HG03439 (cell line): Measurements from ENCODE around the gene FAM228B.
"Not testable (repeated sequence)": the region's sequence is repeated elsewhere in the genome, so short reads cannot be mapped to it uniquely, and the experiment has no call there.

ENCODE experiments used
- ATAC-seq: cut with Tn5 transposase; IDR thresholded peaks from one replicate; pipeline ENCODE4 v1.9.1; 2021; ENCODE audit warnings: mild to moderate bottlenecking, moderate library complexity; ENCODE audit not compliant: unreplicated experiment

The FAM228B gene

DNA sequence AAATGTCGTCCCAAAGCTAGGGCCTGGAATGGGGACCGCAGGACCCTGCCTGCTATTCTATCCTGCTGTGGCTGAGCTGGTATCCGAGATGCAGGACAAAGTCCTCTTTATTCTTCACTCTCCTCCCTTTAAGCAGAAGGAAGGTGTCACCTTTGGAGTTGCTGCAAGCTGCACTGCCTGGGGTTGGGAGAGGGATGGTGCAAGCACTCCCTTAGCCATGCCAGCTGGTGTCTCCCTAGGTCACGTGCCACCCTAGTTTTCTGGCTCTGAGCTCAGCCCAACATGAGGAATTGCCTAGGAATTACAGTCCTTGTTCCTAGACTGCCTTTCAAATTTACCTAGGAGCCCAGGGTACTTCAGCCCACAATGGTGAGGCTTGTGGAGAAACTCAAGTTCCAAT lies 30.2 kb downstream of the FAM228B start:
- no peak for ATAC-seq

DNA sequence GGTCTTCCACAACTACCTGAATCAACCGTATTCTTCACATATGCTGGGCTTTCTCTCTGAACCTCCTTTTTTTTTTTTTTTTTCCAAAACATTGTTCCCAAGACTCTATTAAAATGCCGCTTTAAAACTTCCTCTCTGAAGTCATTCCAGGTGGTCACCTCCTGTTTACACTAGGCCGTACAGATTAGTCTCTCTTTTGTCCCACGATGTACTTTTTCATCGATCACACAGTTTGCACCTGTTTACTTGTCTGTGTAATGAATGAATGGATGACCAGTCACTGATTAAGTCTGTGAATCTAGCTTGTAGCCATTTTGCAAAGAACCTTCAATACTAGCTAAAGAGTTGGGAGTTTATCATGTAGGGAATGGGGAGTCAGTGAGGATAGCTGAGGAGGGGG lies 34.9 kb downstream of the FAM228B start:
- no peak for ATAC-seq

DNA sequence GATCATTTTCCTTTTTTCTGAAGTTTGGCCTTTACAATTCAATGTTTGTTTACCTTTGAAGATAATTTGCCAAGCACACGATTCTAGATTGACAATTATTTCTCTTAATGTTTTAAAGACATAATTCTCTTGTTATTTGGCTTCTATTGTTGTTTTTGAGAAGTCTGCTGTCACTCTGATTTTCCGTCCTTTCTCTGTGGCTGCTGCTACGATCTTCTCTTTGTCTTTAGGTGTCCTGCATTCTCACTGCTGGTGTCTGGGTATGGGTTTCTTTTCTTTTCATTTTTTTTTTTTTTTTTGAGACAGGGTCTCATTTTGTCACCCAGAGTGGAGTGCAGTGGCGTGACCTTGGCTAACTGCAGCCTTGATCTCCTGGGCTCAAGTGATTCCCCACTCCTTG lies 36.4 kb downstream of the FAM228B start:
- no peak for ATAC-seq

DNA sequence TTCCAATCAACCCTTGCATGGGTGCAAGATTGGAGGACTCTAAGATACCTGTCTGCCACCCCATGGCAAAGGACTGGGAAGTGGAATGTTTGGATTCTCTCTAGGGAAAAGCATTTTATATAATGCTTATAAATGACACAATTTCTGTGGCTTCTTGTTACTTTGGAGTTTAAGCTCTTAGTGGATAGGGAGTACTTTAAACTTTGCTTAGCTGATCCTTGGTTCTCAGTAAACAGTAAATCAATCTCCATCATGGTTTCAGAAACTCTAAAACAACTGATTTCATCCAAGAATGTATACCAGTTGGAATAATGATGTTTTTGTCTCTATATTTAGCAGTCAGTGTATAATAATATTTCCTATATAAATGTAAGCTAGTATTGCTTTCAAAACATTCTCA lies 37.5 kb downstream of the FAM228B start:
- ATAC-seq, result no peak

DNA sequence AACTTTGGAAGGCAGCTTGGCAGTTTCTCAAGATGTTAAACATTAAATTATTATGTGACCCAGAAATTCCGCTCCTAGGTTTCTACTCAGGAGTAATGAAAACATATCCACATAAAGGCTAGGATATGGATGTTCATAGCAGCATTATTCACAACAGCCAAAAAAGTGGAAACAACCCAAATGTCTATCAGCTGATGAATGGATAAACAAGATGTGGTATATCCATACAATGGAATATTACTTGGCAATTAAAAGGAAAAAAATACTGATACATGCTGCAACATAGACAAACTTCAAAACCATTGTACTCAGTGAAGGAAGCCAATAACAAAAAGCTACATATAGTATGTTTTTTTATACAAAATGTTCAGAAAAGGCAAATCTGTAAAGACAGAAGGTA lies 39.2 kb downstream of the FAM228B start:
- ATAC-seq, result no peak

DNA sequence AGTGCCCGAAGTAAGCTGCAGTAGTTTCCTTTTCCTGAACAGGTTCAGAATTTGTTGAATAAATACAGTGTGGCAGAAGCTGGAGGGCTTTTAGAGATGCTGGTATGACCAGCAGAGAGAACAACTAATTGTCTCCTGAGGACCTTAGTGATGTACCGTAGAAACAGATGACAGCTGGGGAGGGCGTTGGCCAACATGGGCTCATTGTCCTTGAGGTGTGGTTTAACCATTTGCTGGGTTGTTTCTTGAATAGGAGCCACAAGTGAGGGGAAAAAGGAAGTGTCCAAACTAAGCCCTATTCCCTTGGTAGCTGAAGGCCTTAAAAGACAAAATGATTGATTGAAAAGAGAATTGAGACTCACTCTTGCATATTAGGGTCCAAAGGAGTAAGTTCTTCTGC lies 39.9 kb downstream of the FAM228B start:
- ATAC-seq, result no peak

DNA sequence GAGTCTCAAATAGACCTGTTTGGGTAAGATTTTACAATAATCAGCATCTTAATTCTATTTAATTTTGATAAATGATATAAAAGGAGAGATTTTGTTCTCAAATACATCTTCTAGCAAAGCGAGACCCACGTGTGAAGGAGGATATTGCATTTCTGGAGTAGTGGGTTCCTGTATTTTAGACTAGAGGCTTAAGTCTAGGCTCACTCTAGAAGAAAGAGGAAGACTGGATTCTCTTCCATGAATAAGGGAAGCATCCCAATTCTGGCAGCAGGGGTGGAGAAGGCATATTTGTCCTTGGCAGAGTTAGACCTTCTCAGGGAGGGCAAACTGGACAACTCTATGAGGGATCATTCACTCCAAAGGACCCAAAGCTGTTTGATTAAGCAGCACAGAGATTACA lies 40.3 kb downstream of the FAM228B start:
- no peak for ATAC-seq

DNA sequence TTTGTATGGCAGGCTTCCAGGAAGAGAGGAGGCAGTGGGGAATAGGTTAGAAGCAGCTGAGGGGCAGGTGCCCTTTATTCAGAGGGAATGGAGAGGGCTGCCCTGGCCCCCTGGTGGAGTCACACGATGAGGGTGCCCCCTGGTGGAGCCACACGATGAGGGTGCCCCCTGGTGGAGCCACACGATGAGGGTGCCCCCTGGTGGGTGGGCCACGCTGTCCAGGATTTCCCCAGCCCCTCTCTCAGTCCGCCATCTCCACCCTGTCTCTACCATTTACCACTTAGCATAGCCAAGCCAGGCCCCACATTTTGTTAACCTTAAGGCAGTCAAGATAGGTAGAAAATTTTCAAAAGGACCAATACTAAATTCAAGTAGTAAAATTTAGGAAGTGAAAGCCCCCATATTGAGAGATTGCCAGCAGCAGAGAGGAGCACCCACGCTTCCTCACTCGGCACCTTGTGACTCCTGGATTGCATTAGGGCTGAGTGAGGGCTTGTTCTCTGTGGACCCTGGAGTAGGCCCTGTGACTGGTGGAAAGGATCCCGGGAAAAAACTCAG lies 41.2 kb downstream of the FAM228B start:
- ATAC-seq, result no peak

DNA sequence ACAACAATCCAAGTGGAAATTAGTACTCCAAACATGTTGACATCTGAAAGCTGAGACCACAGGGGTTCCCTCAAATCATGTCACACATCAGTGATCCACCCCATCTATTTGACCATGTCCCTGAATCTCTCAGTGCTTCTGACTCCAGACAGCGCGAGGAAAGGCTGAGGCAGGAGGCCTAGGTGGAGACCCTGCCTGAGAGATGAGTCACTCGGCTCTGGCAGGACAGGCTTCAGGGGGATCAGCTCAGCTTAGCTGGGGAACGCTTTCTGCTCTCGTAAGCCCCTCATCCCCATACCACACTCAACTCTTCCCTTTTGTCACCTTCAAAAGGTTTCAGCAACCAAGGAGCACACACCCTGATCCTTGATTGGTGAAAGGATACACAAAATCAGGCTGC lies 45.8 kb downstream of the FAM228B start:
- ATAC-seq, result no peak

DNA sequence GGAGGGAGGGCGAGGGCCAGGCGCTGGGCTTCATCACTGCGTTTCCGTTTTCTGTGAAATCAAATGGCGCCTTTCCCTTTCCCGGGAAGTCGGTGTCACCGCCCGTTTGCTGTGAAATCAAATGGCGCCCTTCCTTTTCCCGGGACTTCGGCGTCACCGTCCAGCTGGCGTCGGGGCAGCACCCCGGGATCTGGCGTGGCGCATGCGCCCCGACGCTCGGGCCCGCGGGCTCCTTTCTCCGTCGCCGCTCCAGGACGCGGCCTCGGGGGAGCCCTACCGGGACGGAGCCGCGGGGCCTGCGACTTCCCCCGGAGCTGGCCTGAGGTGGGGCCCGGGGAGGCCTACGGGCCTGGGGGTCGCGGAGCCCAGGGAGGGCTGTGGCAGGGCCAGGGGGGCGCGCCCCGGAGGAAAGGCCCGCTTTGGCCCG lies 51.6 kb downstream of the FAM228B start, which contains the start of gene FAM228A:
TSS of gene FAM228A (plus strand) at position 203 of the 427 bp plus-strand sequence. CDS start 428 bp downstream, outside the sequence.
- no peak for ATAC-seq

DNA sequence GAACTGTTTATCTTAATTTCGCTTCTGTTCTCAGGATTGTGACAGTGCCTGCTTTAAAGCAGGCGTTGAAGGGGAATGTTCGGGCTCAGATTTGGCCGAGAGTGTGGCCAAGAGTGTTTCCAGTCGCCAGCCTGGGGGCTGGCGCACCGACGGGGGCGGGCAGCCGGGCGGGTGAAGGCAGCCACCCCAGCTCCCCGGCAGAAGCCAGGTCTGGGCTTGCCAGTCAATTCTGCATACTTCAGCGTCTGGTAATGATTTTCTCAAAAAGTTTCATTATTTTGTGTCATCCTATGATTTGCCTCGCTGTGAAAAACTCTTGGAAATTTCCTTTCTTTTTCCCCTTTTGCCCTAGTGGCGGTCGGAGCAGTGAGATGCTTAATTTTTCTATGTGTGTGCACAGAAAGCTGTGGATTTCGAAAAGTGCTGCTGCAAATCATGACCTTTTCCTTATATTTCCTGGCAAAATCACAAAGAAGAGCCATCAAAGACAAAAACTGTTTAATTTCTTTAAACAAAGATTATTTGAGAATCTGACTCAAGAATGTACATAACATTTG lies 52.4 kb downstream of the FAM228B start:
- ATAC-seq, result no peak

DNA sequence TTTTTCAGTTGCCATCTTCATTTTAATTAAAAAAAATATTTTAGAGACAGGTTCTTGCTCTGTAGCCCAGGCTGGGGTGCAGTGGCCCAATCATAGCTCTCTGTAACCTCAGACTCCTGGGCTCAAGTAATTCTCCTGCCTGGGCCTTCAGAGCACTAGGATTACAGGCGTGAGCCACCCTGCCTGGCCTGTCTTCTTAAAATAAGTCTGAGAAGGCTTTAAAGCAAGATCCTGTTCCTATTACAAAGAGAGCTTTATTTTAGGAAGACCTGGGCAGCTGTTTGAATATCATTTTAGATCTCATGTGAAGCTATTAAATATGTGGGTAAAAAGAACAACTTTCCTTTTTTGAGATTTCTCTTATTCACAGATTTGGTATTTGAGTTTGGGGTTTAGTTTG lies 53.1 kb downstream of the FAM228B start:
- no peak for ATAC-seq

DNA sequence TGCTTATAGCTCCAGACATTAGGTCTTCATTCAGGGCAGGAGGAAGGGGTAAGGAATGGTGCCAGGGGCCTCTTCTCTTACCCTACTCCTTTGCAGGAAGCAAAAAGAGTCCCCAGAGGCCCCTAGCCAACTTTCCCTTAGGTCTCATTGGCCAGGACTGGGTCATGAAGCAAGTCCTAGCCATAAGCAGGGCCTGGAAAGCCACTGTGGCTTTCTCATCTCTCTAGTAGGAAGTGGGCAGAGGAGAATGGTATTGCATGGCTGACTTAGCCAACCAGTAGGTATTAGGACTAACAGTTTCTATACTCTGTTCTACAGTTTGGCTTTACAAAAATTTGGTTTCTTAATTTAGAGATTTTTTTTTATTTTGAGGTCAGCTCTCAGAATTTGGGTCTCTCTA lies 56.4 kb downstream of the FAM228B start:
- ATAC-seq, result no peak

DNA sequence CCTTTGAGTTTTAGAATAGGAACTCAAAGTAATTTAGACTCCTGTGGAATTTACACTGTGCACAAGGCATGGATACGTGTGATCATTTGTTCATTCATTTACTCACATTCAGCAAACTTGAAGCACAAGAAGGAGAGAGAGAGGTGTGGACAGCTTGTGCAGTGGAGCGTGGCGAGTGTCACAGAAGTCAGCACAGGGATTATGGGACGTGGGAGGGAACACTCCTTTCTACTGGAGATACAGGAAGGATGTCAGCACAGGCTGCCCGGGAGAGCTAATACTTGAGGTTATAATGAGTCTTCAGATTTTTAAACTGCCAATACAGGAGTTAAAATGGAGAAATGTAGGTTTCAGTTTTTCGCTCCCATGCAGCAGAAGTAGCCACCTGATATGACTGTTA lies 58.6 kb downstream of the FAM228B start:
- ATAC-seq, result no peak

DNA sequence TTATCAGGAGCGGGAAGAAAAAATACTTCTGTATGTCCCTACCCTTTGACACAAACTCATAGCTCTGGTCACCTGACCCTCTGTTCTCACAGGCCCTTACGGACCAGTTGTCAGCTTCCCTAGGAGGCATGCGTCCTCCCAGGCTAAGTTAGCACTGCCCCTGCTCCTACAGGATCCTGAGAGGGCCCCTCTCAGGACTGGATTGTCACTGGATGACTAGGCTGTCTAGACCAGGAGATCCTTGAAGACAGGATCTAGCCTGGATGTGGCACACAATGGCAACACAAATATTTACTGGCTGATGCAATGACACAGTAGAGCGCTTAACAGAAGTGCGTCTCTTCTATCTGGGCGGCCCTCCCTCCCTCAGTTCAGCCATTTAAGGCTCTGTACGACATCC lies 59.2 kb downstream of the FAM228B start:
- no peak for ATAC-seq

DNA sequence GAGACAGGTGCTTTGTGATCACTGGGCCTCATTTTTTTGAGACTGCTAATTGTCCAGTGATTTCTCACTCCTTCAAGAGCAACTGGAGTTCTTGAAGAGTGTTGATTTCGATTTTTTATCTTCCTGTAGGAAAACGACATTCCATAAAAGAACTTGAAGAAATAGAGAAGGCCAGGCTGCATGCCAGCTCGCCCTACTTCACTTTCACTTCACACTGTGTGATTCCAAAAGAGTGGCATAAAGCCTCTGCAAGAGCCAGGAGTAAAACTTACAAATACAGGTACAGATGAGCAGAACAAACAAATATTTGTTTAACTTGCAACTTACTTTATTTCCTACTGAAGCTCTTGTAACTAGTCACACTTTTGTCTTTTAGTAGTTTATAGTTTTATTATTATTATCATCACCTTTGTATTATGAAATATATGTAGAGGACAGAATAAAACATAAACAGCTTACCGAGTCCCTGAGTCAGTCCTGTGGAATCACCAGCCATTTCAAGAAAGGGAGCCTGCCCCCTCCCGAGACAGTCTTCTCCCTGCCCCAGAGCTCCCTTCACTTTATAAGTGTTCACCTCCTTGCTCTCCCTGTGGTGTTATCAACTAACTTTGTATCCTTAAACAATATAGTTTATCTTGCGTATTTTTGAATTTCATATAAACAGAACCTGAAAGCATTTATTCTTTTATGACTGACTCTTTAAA lies 60.2 kb downstream of the FAM228B start:
- no peak for ATAC-seq

DNA sequence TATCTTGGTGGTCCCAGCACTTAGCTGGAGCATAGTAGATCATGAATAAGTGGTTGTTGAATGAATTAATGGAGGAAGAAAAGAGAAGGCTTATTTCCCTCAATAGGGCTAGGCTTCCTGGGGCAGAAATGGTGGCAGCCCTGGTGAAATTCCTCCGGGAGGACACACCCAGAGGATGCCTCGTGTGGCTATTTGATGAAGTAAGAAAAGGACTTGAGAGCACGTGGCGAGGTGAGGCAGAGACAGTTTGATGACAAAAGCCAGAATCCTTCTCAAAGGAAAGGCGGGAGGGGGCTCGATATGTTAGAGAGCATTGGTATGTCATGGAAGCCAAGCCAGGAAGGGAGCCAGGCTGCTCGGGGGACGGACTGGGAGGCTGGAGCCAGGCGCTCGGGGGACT lies 66.3 kb downstream of the FAM228B start:
- no peak for ATAC-seq

DNA sequence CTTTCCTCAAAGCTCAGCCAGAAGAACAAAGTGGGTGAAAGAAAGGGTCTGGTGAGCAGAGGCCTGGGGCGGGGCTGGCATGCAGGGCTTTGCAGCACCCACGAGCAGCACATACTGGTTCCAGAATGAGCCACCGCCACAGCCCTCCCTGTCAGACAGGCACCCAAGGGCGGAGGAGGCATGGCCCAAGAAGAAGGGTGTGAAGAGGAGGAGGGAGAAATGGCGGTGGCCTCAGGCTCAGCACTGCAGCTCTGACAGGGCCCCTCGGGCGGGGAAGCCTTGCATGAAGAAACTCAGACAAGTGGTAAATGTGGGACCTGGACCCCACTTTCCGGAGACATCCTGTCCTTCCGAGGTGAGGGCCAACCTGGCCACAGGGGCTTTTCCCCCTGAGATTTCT lies 67.2 kb downstream of the FAM228B start:
- no peak for ATAC-seq

DNA sequence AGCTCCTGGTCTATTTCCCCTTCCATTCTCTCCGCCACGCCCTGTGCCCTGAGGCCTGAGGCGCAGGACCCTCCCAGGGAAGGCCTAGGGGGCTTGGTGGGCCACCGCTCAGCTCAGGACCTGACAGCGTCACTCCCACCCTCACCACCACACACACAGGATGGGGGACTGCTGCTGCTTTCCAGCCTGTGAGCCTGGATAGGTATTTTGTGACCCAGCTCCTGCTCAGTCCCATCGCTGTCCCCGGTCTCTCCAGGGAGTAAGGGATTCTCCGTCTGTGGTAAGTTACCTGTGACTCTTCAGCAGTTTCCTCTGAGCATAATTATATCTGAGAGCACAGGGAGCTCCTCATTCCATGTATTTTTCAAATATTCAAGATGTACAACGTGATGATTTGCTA lies 67.9 kb downstream of the FAM228B start:
- no peak for ATAC-seq

DNA sequence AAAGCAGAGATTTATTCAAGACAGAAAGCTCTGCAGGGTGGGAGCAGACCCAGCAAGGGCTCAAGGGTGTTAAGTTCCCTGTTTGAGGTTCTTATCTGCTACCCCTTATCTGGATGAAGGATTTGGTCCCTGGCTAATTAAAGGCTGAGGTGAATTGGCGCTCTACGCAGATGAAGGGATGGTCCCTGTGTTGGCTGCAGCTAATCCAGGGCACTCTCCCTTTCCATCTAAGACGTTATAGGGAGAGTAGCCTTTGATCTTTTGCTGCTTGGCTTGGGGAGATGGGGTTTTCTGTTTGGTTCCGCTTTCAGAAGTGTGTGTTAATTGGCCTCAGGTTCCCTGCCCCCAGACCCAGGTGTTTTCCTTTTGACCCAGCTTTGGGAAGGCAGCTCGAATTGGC lies 68.6 kb downstream of the FAM228B start:
- no peak for ATAC-seq

DNA sequence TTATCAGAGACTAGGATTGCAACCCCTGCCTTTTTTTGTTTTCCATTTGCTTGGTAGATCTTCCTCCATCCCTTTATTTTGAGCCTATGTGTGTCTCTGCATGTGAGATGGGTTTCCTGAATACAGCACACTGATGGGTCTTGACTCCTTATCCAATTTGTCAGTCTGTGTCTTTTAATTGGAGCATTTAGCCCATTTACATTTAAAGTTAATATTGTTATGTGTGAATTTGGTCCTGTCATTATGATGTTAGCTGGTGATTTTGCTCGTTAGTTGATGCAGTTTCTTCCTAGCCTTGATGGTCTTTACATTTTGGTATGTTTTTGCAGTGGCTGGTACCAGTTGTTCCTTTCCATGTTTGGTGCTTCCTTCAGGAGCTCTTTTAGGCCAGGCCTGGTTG lies 73.9 kb downstream of the FAM228B start:
- ATAC-seq, result not testable (repeated sequence)

DNA sequence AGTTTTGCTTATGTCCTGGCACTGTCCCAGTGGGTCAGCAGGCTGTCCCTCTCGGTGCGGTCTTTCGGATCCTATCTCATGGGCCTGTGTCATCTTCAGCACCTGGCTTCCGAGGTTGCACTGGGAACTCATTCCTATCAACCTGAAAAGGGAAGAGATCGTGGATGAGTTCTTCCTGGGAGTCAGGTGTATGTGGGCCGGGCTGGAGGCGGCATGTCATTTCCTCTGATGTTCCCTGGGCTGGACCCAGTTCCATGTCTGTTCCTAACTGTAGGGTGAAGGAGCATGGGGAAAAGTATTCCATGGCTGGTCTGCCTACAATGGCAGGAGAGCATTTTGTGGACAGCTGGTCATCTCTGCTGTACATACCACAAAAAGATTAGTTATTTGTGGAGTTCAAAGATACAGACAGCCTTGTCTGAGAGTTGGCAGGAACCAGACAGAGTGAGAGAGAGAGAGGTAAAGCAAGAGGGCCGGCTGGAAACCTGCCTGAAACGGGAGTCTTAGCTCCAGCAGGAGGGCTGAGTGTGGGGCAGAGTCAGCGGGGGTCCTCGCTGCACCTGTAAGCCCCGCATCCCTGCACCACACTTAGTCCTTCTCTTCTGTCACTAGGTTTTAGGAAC lies 76.8 kb downstream of the FAM228B start:
- no peak for ATAC-seq
